Psoas muscle (tissue), 8 donors: ENCODE results near the gene MGLL. TPM values are rescaled to one million over a fixed set of nuclear protein-coding genes. Genes with fewer than 3 reads are reported as not detected.
A peak's percentile ranks its signal among the peaks of the same experiment; 100 is the strongest.

Experiments used
- ATAC-seq, 4 donors: fragments of 200-7000 bp; cut with Tn5 transposase; one replicate each; pipeline ENCODE4 v1.9.1; 2020; ENCODE audit warnings: moderate library complexity in 3 of 4, mild to moderate bottlenecking in 2 of 4
- DNase-seq, 2 donors: peaks; one replicate each; pipeline ENCODE4 v3.0.0-alpha.2; 2020
- H3K27ac ChIP-seq: fragments of 200-600 bp; one replicate; pipeline ENCODE4 v1.8.0; 2022
- H3K27me3 ChIP-seq, 3 donors: fragments of 200-600 bp in 1 of 3; one replicate each; pipeline versions ENCODE4 v1.6.1 to v1.8.0; 2013 to 2022; ENCODE audit warnings: low read length in 2 of 3, mild to moderate bottlenecking in 2 of 3, moderate library complexity in 1 of 3; ENCODE audit not compliant: insufficient read depth in 3 of 3
- H3K36me3 ChIP-seq, 2 donors: fragments of 200-600 bp in 1 of 2; one replicate each; pipeline versions ENCODE4 v1.6.1 to v1.8.0; 2013 to 2022; ENCODE audit warnings: low read depth in 1 of 2, mild to moderate bottlenecking in 1 of 2, moderate library complexity in 1 of 2; ENCODE audit not compliant: insufficient read depth in 1 of 2
- H3K4me1 ChIP-seq: fragments of 200-600 bp; one replicate; pipeline ENCODE4 v1.8.0; 2022
- H3K4me3 ChIP-seq: fragments of 200-600 bp; one replicate; pipeline ENCODE4 v1.8.0; 2022; ENCODE audit warnings: mild to moderate bottlenecking
- H3K9me3 ChIP-seq: fragments of 200-600 bp; one replicate; pipeline ENCODE4 v1.8.0; 2022
- CTCF ChIP-seq: fragments of 200-600 bp; IDR thresholded peaks from one replicate; pipeline ENCODE4 v1.8.0; 2022; ENCODE audit warnings: antibody characterized with exemption
- WGBS, 3 donors: extraction: QIAGEN DNeasy Blood & Tissue Kit; methylation state at CpG; one replicate each; pipeline versions ENCODE4 v1.1.6 to v1.1.7; 2013; 5-methylcytosine and 5-hydroxymethylcytosine counted together
- intact Hi-C, 2 donors: fragments of 100-400 bp; cut with DNase I; formaldehyde crosslinking; loops; one replicate each; pipeline versions ENCODE4 v1.11.0 to v1.14.2; 2022
- polyA plus RNA-seq, 3 donors: library from polyadenylated mRNA; stranded (reverse); fragments of 200-250 nt; gene quantifications; one replicate each; pipeline ENCODE4 v1.2.3, GENCODE V29; 2013
- total RNA-seq, 4 donors: library from RNA; stranded (reverse); fragmentation: NEBNext Ultra II Directional in 2 of 4; extraction: Animal tissue kit (Norgen Biotek cat#: 25700) in 2 of 4; gene quantifications; one replicate each; pipeline versions ENCODE4 v1.2.1 to v1.2.4, GENCODE V29; 2021 to 2023
- donor health status: healthy with polysubstance abuse.
- donor health status: DM: no; HTN: no; CAD: no; lungs with moderate emphysema.
- donor health status: Bipolar disorder and iron deficiency.
- donor health status: healthy.
- donor health status: DM: yes; HTN: yes; CAD: no.
- donor health status: DM: no; HTN: no; CAD: no.
- donor health status: DM: no; HTN: no; CAD: no.
- donor health status: DM: yes; HTN: yes; CAD: no.

The MGLL gene
- total and polyA plus RNA-seq, 7 donors = 32.8 to 85.6 (median 63.0) TPM

- intact Hi-C loops = no loop called here
- peak overlapping the region; percentile 8 for H3K27ac ChIP-seq
- no peak for TF ChIP-seq CTCF
- no peak overlapping the region for H3K4me3 ChIP-seq
- H3K36me3 ChIP-seq = peaks cover 0 to 23% of the 10 kb centered on the region in 2 donors
- ATAC-seq (peak; percentile 41 to 80 (median 60)), DNase-seq (no peak)
- H3K4me1 ChIP-seq = peaks cover 28% of the 10 kb centered on the region
- no peaks in the 10 kb centered on the region for H3K9me3 ChIP-seq
- H3K27me3 ChIP-seq = no peaks in the 10 kb centered on the region
- WGBS, 3 donors = 61 to 74% (median 62%) methylated on average over 18 of the region's 18 CpGs
Observed at GRCh38 chr3:127710155-127710941, 112.0 kb downstream of the MGLL start.

DNA sequence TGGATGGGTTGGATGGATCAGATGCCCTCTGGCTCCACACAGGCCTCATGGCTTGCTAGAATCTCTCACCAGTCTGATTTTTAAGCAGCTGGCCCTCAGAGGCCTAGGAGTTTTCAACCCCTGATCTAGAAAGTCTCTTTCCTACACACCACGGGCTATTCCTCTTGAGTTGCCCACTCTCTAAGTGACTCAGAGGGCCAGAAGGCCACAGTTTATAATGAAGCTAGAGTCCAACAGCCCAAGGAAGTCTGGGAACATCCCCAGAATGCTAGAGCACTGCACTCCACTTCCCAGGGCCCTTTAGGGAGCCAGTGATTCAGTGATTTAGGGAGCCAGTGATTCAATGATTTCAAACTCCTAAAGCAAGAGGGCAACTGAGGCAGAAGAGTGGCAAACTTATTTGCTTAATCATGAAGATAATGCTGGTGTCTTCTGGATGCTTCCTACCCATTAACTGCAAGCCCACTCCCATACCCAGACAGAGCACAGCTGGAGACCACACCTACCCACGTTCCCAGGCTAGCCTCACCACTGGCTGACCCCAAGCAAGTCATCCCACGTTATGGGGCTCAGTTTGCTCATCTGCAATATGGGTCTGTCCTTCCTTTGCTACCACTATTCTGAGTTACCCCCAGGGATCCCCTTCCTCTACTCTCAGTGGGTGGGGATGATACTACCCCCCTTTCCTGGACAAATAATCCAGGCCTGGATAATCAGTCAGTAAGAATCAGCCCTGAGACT is 112.8 kb downstream of the MGLL start:
- Histone ChIP-seq H3K27me3 (no peaks in the 10 kb centered on the region), H3K4me1 (peaks cover 28% of the 10 kb centered on the region), H3K9me3 (no peaks in the 10 kb centered on the region), H3K36me3 (peaks cover 0 to 26% of the 10 kb centered on the region in 2 donors), H3K4me3 (no peak overlapping the region), H3K27ac (peak overlapping the region; percentile 1)
- no peak for DNase-seq
- WGBS, 3 donors = 69 to 76% (median 74%) methylated on average over 3 of the region's 3 CpGs
- no peak for TF ChIP-seq CTCF
- no peak for ATAC-seq
- intact Hi-C loops = no loop called here

DNA sequence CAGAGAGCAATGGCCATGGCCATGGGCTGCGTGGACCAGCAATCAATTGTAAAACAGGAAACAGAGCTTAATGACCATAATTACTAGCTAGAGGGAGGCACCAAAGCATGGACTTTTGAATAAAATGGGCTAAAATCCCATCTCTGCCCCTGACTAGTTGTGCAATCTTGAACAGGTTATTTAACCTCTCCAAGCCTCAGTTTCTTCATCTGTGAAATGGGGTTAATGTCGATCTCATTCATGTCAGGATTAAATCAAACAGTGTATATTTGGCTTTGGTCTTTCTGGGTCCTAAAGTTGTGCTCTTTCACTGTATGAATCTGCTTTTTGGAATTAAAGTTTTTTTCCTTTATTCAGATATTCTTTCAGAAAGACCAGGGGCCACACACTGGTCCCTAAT is 113.5 kb downstream of the MGLL start:
- no peak for ATAC-seq
- 66 to 94% (median 88%) methylated on average over 2 of the region's 2 CpGs for WGBS, 3 donors

GRCh38 chr3:127707851-127708411 is 114.4 kb downstream of the MGLL start:
- TF ChIP-seq CTCF = no peak
- WGBS, 3 donors = 52 to 67% (median 63%) methylated on average over 13 of the region's 13 CpGs
- peaks cover 30% of the 10 kb centered on the region for H3K4me1 ChIP-seq
- H3K27me3 ChIP-seq = no peaks in the 10 kb centered on the region
- peaks cover 0 to 26% of the 10 kb centered on the region in 2 donors for H3K36me3 ChIP-seq
- no peak overlapping the region for H3K4me3 ChIP-seq
- DNase-seq (no peak), ATAC-seq (no peak)
- H3K27ac ChIP-seq = peak overlapping the region; percentile 39
- peaks cover 5% of the 10 kb centered on the region for H3K9me3 ChIP-seq
- intact Hi-C loops = no loop called here

More for the DNA sequence above, 113.5 kb downstream of the MGLL start:
- no peak for DNase-seq
- Histone ChIP-seq H3K4me1 (peaks cover 28% of the 10 kb centered on the region), H3K27me3 (no peaks in the 10 kb centered on the region), H3K4me3 (no peak overlapping the region), H3K36me3 (peaks cover 0 to 26% of the 10 kb centered on the region in 2 donors), H3K27ac (peak overlapping the region; percentile 1), H3K9me3 (peaks cover 3% of the 10 kb centered on the region)
- TF ChIP-seq CTCF = no peak
- intact Hi-C loops = no loop called here
